ENCODE results near the gene CCDC74B.

DNA sequence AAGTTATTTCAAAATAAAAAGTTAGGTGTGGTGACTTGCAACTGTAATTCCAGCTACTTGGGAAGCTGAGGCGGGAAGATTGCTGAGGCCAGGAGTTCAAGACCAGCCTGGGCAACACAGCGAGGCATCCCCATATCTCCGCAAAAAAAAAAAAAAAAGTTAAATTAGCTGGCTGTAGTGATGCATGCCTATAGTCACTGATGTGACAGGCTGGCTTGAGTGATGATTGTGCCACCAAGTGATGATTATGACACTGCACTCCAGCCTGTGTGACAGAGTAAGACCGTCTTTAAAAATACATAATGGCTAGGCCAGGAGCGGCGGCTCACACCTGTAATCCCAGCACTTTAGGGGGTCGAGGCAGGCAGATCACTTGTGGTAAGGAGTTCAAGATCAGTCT lies 25.0 kb upstream of the CCDC74B start:
- TF ChIP-seq EZH2 (IDR thresholded peaks at IDR 0.05) (no peak), POLR2AphosphoS5 (IDR thresholded peaks at IDR 0.05; ENCODE audit: borderline replicate concordance, low read depth, low read length) (no peak), FOXP2 (optimal IDR thresholded peaks at IDR 0.05; ENCODE audit: control extremely low read depth, extremely low read length, insufficient read depth) (no peak)
